Measurements from ENCODE around the gene SIRT4. TPM values are rescaled to one million over a fixed set of nuclear protein-coding genes. Genes with fewer than 3 reads are reported as not detected.

Gene SIRT4
- total and polyA plus RNA-seq, 10 of the 15 experiments (the other 5 are each of a cell fraction or from before 2014, with no cell fraction given), result 0.19 to 0.98 (median 0.44) TPM

GRCh38 chr12:120292411-120292660 is 9.8 kb upstream of the SIRT4 start:
- H3K4me1 ChIP-seq (ENCODE audit: control insufficient read depth, insufficient read depth, low read length), result peaks cover 9% of the 10 kb centered on the region
- H3K9me3 ChIP-seq (replicated peaks; ENCODE audit: control insufficient read depth, insufficient read depth, low read length), result no peaks in the 10 kb centered on the region
- no peaks in the 10 kb centered on the region for H3K27me3 ChIP-seq (replicated peaks in 1 of 2; ENCODE audit: control insufficient read depth in 2 of 2, insufficient read depth in 2 of 2, low read length in 1 of 2)
- DNase-seq (ENCODE audit: low read depth, low spot score) (no peak), ATAC-seq (no peak; the same call in 2 of the 3 replicates), FAIRE-seq (no peak)
- ChIA-PET CTCF (interaction anchor here (1.1 to 3.6 kb wide), 4 partner anchors 10 to 91 kb away, joined by 3 to 48 read pairs (median 22); partner anchors contain the start of genes RPLP0 and SIRT4), POLR2A (interaction anchor here (0.6 to 2.1 kb wide), 8 partner anchors 10 to 177 kb away, joined by 3 to 12 read pairs (median 5); partner anchors contain the start of genes RPLP0 and SIRT4), RAD21 (ENCODE audit: unreplicated experiment) (interaction anchor here (1.6 to 3.5 kb wide), 3 partner anchors 26 to 64 kb away, joined by 6 to 17 read pairs (median 10); no protein-coding TSS in a partner anchor), SMC1A (ENCODE audit: uncharacterized antibody, unreplicated experiment) (interaction anchor here (1.3 to 2.9 kb wide), 3 partner anchors 9 to 64 kb away, joined by 3 to 30 read pairs (median 8); partner anchors contain the start of gene SIRT4)
- no TSS peak for BruUV-seq (replicated peaks)
- H3K4me3 ChIP-seq, result peak overlapping the region; percentile 66
- TF ChIP-seq NFYA (IDR thresholded peaks at IDR 0.05; ENCODE audit: borderline replicate concordance, low read depth, low read length) (no peak), ATF3 (IDR thresholded peaks at IDR 0.05; ENCODE audit: borderline replicate concordance, extremely low read depth, low read depth, low read length) (no peak), ZNF622 (IDR thresholded peaks at IDR 0.05) (no peak), POLR2AphosphoS5 (IDR thresholded peaks at IDR 0.05; ENCODE audit: low read length) (no peak), CBFB (IDR thresholded peaks at IDR 0.05; ENCODE audit: low read depth) (no peak), ZBTB4 (CRISPR knock-in tag; IDR thresholded peaks at IDR 0.05) (no peak), SMARCA5 (IDR thresholded peaks at IDR 0.05) (0 out of 2 replicates have a peak, but pooled peaks have one; percentile 8), BRCA1 (IDR thresholded peaks at IDR 0.05; ENCODE audit: low read depth, low read length) (no peak), RAD21 (IDR thresholded peaks at IDR 0.05; ENCODE audit: insufficient read depth, low read depth, low read length) (no peak), ZNF217 (IDR thresholded peaks at IDR 0.05) (peak; percentile 81), MEF2B (IDR thresholded peaks at IDR 0.05; ENCODE audit: partially characterized antibody, poor library complexity, severe bottlenecking) (no peak), SPI1 (IDR thresholded peaks at IDR 0.05; ENCODE audit: borderline replicate concordance, insufficient read depth, low read depth, low read length) (no peak)
- peak overlapping the region; percentile 100 for H3K27ac ChIP-seq (ENCODE audit: control insufficient read depth, insufficient read depth)
- H3K36me3 ChIP-seq (ENCODE audit: control insufficient read depth in 2 of 2, insufficient read depth in 2 of 2, low read length in 1 of 2), result no peaks in the 10 kb centered on the region
- under 1% methylated on average over 17 of the region's 17 CpGs for WGBS (ENCODE audit: insufficient coverage, insufficient replicate concordance, low lambda C conversion rate, missing lambda C conversion rate)
- H3K4me2 ChIP-seq (ENCODE audit: control insufficient read depth, insufficient read depth), result peak overlapping the region; percentile 67
- no peaks in the 10 kb centered on the region for H3K79me2 ChIP-seq (ENCODE audit: control insufficient read depth, insufficient read depth, low read length)
- intact Hi-C loops (cut with micrococcal nuclease; ENCODE audit: unreplicated experiment), result no loop called here
- peak overlapping the region; percentile 91 for H3K9ac ChIP-seq (ENCODE audit: control insufficient read depth, insufficient read depth, low read length)
- in situ Hi-C loops (cut with MboI), result no loop called here
- H4K20me1 ChIP-seq (ENCODE audit: control insufficient read depth, insufficient read depth), result no peaks in the 10 kb centered on the region
- peak overlapping the region; percentile 25; the same call in 1 of the 2 replicates for H2AFZ ChIP-seq (ENCODE audit: control insufficient read depth, low read depth, low read length)

All from GM12878 (cell line).